Posterior cingulate gyrus (tissue), 11 donors: ENCODE measurements around the gene INPP5F.
"Not testable (repeated sequence)": the region's sequence is repeated elsewhere in the genome, so short reads cannot be mapped to it uniquely, and the experiment has no call there.

Source experiments
- DNase-seq, 10 donors: peaks; one replicate each; pipeline versions ENCODE4 v3.0.0 to v3.0.0-alpha.2; 2020 to 2021; ENCODE audit warnings: mixed read lengths in 3 of 10
- intact Hi-C: fragments of 100-400 bp; cut with DNase I; formaldehyde crosslinking; loops from one replicate; pipeline ENCODE4 v1.15.1; 2023

Gene INPP5F

GRCh38 chr10:119705434-119705831 is 20.4 kb upstream of the INPP5F start:
- intact Hi-C loops: no loop called here
- DNase-seq: no peak

- intact Hi-C loops: no loop called here
- no peak for DNase-seq
Observed at GRCh38 chr10:119706521-119707278, 19.1 kb upstream of the INPP5F start.

GRCh38 chr10:119707331-119707730 is 18.5 kb upstream of the INPP5F start:
- DNase-seq, intact Hi-C loops: not testable (repeated sequence)

GRCh38 chr10:119710935-119711334 is 14.9 kb upstream of the INPP5F start:
- DNase-seq, intact Hi-C loops: not testable (repeated sequence)

- DNase-seq: no peak
Observed at GRCh38 chr10:119713744-119714483, 11.9 kb upstream of the INPP5F start.

GRCh38 chr10:119714484-119714816 is 11.4 kb upstream of the INPP5F start:
- no peak for DNase-seq
- intact Hi-C loops: no loop called here

More at GRCh38 chr10:119713744-119714483, 11.9 kb upstream of the INPP5F start:
- intact Hi-C loops: no loop called here

- DNase-seq: no peak
Observed at GRCh38 chr10:119715628-119716505, 10.0 kb upstream of the INPP5F start.

GRCh38 chr10:119723161-119723560 is 2.7 kb upstream of the INPP5F start:
- intact Hi-C loops: loop anchor here (10.0 kb wide), 1 partner anchor 128 kb away; the partner anchor contains the start of gene TIAL1
- no peak for DNase-seq

More at GRCh38 chr10:119715628-119716505, 10.0 kb upstream of the INPP5F start:
- intact Hi-C loops: no loop called here

GRCh38 chr10:119723624-119724023 is 2.2 kb upstream of the INPP5F start:
- DNase-seq: no peak
- intact Hi-C loops: loop anchor here (2.0 to 10.0 kb wide), 2 partner anchors 37 to 129 kb away; partner anchors contain the start of gene TIAL1

- no peak for DNase-seq
- intact Hi-C loops: loop anchor here (2.0 to 10.0 kb wide), 4 partner anchors 38 to 623 kb away; partner anchors contain the start of genes DENND10, MCMBP and TIAL1
Observed at GRCh38 chr10:119724593-119725516, 995 bp upstream of the INPP5F start.

GRCh38 chr10:119725517-119725827 is 378 bp upstream of the INPP5F start:
- DNase-seq: no peak
- intact Hi-C loops: loop anchor here (2.0 to 10.0 kb wide), 4 partner anchors 39 to 623 kb away; partner anchors contain the start of genes DENND10, MCMBP and TIAL1

GRCh38 chr10:119726676-119727261 is 919 bp downstream of the INPP5F start:
- no peak for DNase-seq
- intact Hi-C loops: loop anchor here (5.0 to 10.0 kb wide), 3 partner anchors 132 to 624 kb away; partner anchors contain the start of genes DENND10, MCMBP and TIAL1

- DNase-seq: no peak
- intact Hi-C loops: loop anchor here (5.0 to 10.0 kb wide), 3 partner anchors 133 to 626 kb away; partner anchors contain the start of genes DENND10, MCMBP and TIAL1
Observed at GRCh38 chr10:119728172-119728800, 2.4 kb downstream of the INPP5F start.

GRCh38 chr10:119734396-119735332 is 8.8 kb downstream of the INPP5F start:
- intact Hi-C loops: no loop called here
- DNase-seq: no peak

GRCh38 chr10:119735451-119735850 is 9.6 kb downstream of the INPP5F start:
- no peak for DNase-seq
- intact Hi-C loops: no loop called here

GRCh38 chr10:119736220-119736619 is 10.4 kb downstream of the INPP5F start:
- no peak for DNase-seq

GRCh38 chr10:119737039-119737663 is 11.3 kb downstream of the INPP5F start:
- DNase-seq: no peak
- intact Hi-C loops: no loop called here

More at GRCh38 chr10:119736220-119736619, 10.4 kb downstream of the INPP5F start:
- intact Hi-C loops: no loop called here
